ENCODE measurements around the gene SND1.

The SND1 gene

GRCh38 chr7:127880454-127880853 is 228.5 kb downstream of the SND1 start:
- Histone ChIP-seq H3K36me3 (ENCODE audit: insufficient read depth, low read length) (no peaks in the 10 kb centered on the region), H3K27me3 (ENCODE audit: control insufficient read depth in 1 of 2, insufficient read depth in 2 of 2, low read length in 2 of 2) (no peaks in the 10 kb centered on the region), H3K9me3 (ENCODE audit: low read length) (no peaks in the 10 kb centered on the region), H3K4me3 (ENCODE audit: low read depth in 1 of 2, low read length in 2 of 2) (no peak overlapping the region), H3K27ac (ENCODE audit: low read depth, low read length) (no peak overlapping the region), H3K4me1 (ENCODE audit: insufficient read depth, low read length) (peaks cover 2% of the 10 kb centered on the region), H3K9ac (ENCODE audit: low read length) (no peak overlapping the region)

DNA sequence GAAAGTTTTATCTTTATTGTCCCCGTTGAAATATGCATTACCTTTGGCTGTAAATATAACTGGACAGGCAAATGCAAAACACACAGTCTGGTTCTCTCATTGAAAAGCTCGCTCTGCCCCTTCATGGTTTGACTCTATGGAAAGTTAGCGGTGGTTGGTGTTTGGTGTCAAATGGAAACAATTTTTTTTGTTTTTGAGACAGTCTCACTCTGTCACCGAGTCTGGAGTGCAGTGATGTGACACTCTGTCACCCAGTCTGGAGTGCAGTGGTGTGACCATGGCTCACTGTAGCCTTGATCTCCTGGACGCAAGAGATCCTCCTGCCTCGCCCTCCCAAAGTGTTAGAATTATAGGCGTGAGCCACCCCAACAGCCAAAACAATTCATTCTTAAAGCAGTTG is 229.6 kb downstream of the SND1 start:
- Histone ChIP-seq H3K36me3 (ENCODE audit: insufficient read depth, low read length) (no peaks in the 10 kb centered on the region), H3K9ac (ENCODE audit: low read length) (no peak overlapping the region), H3K4me1 (ENCODE audit: insufficient read depth, low read length) (no peaks in the 10 kb centered on the region), H3K4me3 (ENCODE audit: low read depth in 1 of 2, low read length in 2 of 2) (no peak overlapping the region), H3K9me3 (ENCODE audit: low read length) (no peaks in the 10 kb centered on the region), H3K27me3 (ENCODE audit: control insufficient read depth in 1 of 2, insufficient read depth in 2 of 2, low read length in 2 of 2) (no peaks in the 10 kb centered on the region), H3K27ac (ENCODE audit: low read depth, low read length) (no peak overlapping the region)

- Histone ChIP-seq H3K36me3 (ENCODE audit: insufficient read depth, low read length) (no peaks in the 10 kb centered on the region), H3K4me1 (ENCODE audit: insufficient read depth, low read length) (no peaks in the 10 kb centered on the region), H3K9me3 (ENCODE audit: low read length) (no peaks in the 10 kb centered on the region), H3K9ac (ENCODE audit: low read length) (no peak overlapping the region), H3K27me3 (ENCODE audit: control insufficient read depth in 1 of 2, insufficient read depth in 2 of 2, low read length in 2 of 2) (no peaks in the 10 kb centered on the region), H3K4me3 (ENCODE audit: low read depth in 1 of 2, low read length in 2 of 2) (no peak overlapping the region), H3K27ac (ENCODE audit: low read depth, low read length) (no peak overlapping the region)
Measured at GRCh38 chr7:127882313-127882920, 230.4 kb downstream of the SND1 start.

- H3K27ac ChIP-seq (ENCODE audit: low read depth, low read length): no peak overlapping the region
Measured at GRCh38 chr7:127884066-127884559, 232.1 kb downstream of the SND1 start.

GRCh38 chr7:127885222-127885772 is 233.3 kb downstream of the SND1 start:
- H3K9ac ChIP-seq (ENCODE audit: low read length): no peak overlapping the region
- no peaks in the 10 kb centered on the region for H3K27me3 ChIP-seq (ENCODE audit: control insufficient read depth in 1 of 2, insufficient read depth in 2 of 2, low read length in 2 of 2)
- H3K36me3 ChIP-seq (ENCODE audit: insufficient read depth, low read length): peaks cover 13% of the 10 kb centered on the region
- H3K4me1 ChIP-seq (ENCODE audit: insufficient read depth, low read length): no peaks in the 10 kb centered on the region
- no peaks in the 10 kb centered on the region for H3K9me3 ChIP-seq (ENCODE audit: low read length)
- H3K27ac ChIP-seq (ENCODE audit: low read depth, low read length): no peak overlapping the region
- H3K4me3 ChIP-seq (ENCODE audit: low read depth in 1 of 2, low read length in 2 of 2): no peak overlapping the region

More at GRCh38 chr7:127884066-127884559, 232.1 kb downstream of the SND1 start:
- no peak overlapping the region for H3K4me3 ChIP-seq (ENCODE audit: low read depth in 1 of 2, low read length in 2 of 2)
- H3K9me3 ChIP-seq (ENCODE audit: low read length): no peaks in the 10 kb centered on the region
- H3K36me3 ChIP-seq (ENCODE audit: insufficient read depth, low read length): peaks cover 9% of the 10 kb centered on the region
- no peaks in the 10 kb centered on the region for H3K4me1 ChIP-seq (ENCODE audit: insufficient read depth, low read length)
- H3K9ac ChIP-seq (ENCODE audit: low read length): no peak overlapping the region
- no peaks in the 10 kb centered on the region for H3K27me3 ChIP-seq (ENCODE audit: control insufficient read depth in 1 of 2, insufficient read depth in 2 of 2, low read length in 2 of 2)

DNA sequence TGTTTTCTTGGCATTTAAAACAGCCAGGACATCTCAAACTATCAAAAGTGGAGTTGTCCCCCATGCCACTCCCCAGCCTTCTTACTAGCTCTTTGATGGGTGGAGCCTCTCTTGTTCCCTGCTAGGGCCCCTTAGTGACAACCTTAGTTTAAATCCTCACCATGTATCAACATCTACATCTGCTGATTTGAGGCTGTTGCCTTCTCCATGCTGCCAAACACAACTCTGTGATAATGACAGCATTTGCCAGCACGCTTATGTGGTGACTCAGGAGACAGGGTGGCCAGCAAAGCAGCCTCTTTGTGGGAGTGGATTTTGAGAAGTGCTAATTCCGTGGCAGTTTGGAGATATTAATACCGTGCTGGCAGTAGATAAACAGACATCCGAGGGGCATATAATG is 233.8 kb downstream of the SND1 start:
- Histone ChIP-seq H3K36me3 (ENCODE audit: insufficient read depth, low read length) (peaks cover 13% of the 10 kb centered on the region), H3K4me1 (ENCODE audit: insufficient read depth, low read length) (no peaks in the 10 kb centered on the region), H3K27ac (ENCODE audit: low read depth, low read length) (no peak overlapping the region)

DNA sequence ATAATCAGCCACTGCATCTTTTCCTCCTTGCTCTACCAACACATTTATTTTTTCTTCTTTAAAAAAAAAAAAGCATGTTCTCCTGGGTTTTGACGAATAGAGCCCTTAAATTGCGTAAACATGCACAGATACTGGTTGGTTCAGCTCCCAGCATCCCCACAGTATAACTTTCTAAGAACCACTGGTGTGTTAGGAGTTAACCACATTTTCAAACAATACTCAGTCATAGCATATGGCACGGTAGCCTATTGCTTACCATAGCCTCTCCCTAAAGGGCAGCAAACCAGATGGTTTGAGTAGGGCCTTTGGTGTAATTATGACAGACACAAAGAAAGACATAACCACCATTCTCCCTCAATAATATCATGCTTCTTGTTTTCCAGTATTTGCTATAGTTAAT is 234.3 kb downstream of the SND1 start:
- Histone ChIP-seq H3K4me1 (ENCODE audit: insufficient read depth, low read length) (peaks cover 1% of the 10 kb centered on the region), H3K27me3 (ENCODE audit: control insufficient read depth in 1 of 2, insufficient read depth in 2 of 2, low read length in 2 of 2) (no peaks in the 10 kb centered on the region), H3K36me3 (ENCODE audit: insufficient read depth, low read length) (peaks cover 13% of the 10 kb centered on the region), H3K9ac (ENCODE audit: low read length) (no peak overlapping the region), H3K27ac (ENCODE audit: low read depth, low read length) (no peak overlapping the region), H3K4me3 (ENCODE audit: low read depth in 1 of 2, low read length in 2 of 2) (no peak overlapping the region), H3K9me3 (ENCODE audit: low read length) (no peaks in the 10 kb centered on the region)

More for the DNA sequence above, 233.8 kb downstream of the SND1 start:
- H3K9me3 ChIP-seq (ENCODE audit: low read length): no peaks in the 10 kb centered on the region
- no peaks in the 10 kb centered on the region for H3K27me3 ChIP-seq (ENCODE audit: control insufficient read depth in 1 of 2, insufficient read depth in 2 of 2, low read length in 2 of 2)
- no peak overlapping the region for H3K9ac ChIP-seq (ENCODE audit: low read length)
- no peak overlapping the region for H3K4me3 ChIP-seq (ENCODE audit: low read depth in 1 of 2, low read length in 2 of 2)

DNA sequence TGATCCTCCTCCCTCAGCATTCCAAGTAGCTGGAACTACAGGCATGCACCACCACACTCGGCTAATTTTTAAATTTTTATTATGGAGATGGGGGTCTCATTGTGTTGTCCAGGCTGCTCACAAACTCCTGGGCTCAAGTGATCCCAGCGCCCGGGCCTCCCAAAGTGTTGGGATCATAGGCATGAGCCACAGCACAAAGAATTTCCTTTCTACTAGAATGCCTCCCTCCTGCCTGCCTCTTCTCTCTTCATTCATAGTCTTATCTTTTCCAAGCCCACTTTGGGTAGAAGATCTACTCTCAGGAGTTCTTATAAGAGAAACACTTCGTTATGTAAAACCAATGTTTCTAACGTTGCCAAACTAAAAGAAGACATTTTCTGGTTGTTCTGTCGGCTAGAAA is 235.1 kb downstream of the SND1 start:
- no peak overlapping the region for H3K9ac ChIP-seq (ENCODE audit: low read length)
- no peak overlapping the region for H3K27ac ChIP-seq (ENCODE audit: low read depth, low read length)
- H3K4me1 ChIP-seq (ENCODE audit: insufficient read depth, low read length): peaks cover 3% of the 10 kb centered on the region
- peaks cover 13% of the 10 kb centered on the region for H3K36me3 ChIP-seq (ENCODE audit: insufficient read depth, low read length)
- H3K27me3 ChIP-seq (ENCODE audit: control insufficient read depth in 1 of 2, insufficient read depth in 2 of 2, low read length in 2 of 2): no peaks in the 10 kb centered on the region
- no peaks in the 10 kb centered on the region for H3K9me3 ChIP-seq (ENCODE audit: low read length)
- no peak overlapping the region for H3K4me3 ChIP-seq (ENCODE audit: low read depth in 1 of 2, low read length in 2 of 2)

DNA sequence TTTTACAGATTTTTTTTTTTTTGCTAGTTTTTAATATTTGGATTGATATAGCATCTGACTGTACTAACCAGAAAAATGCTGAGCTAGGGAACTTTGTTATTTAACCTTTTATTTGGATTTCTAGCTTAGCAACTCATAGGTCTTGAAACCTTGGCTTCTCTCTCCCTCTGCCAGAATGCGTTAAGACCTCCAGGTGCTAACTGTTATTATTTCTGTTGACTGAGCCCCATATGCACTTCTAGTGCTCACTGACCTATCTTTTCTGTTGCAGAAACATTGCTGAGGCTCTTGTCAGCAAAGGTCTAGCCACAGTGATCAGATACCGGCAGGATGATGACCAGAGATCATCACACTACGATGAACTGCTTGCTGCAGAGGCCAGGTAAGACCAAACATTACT is 235.6 kb downstream of the SND1 start:
- Histone ChIP-seq H3K27me3 (ENCODE audit: control insufficient read depth in 1 of 2, insufficient read depth in 2 of 2, low read length in 2 of 2) (no peaks in the 10 kb centered on the region), H3K9me3 (ENCODE audit: low read length) (no peaks in the 10 kb centered on the region), H3K4me1 (ENCODE audit: insufficient read depth, low read length) (peaks cover 3% of the 10 kb centered on the region), H3K36me3 (ENCODE audit: insufficient read depth, low read length) (peaks cover 13% of the 10 kb centered on the region), H3K27ac (ENCODE audit: low read depth, low read length) (no peak overlapping the region), H3K4me3 (ENCODE audit: low read depth in 1 of 2, low read length in 2 of 2) (no peak overlapping the region), H3K9ac (ENCODE audit: low read length) (no peak overlapping the region)

DNA sequence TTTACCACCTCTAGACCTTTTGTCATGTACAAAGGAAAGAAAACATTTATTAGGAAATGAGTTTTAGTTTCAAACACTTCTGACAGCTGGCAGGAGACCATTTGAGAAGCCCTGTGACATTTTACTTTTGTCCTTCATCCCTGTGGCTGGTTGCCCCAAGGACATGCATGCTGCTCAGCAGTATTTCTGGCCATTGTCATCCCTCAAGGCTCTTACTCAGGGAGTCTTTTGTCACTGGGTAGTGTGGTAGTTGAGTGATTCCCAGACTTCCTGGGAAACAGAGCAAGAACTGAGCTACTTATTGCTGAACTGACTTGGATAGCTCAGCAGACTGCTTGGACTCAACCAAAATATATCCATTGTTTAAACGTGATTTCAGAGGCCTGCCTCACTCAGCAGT is 236.4 kb downstream of the SND1 start:
- no peaks in the 10 kb centered on the region for H3K27me3 ChIP-seq (ENCODE audit: control insufficient read depth in 1 of 2, insufficient read depth in 2 of 2, low read length in 2 of 2)
- peaks cover 3% of the 10 kb centered on the region for H3K4me1 ChIP-seq (ENCODE audit: insufficient read depth, low read length)
- H3K9me3 ChIP-seq (ENCODE audit: low read length): no peaks in the 10 kb centered on the region
- no peak overlapping the region for H3K27ac ChIP-seq (ENCODE audit: low read depth, low read length)
- H3K36me3 ChIP-seq (ENCODE audit: insufficient read depth, low read length): peaks cover 13% of the 10 kb centered on the region
- no peak overlapping the region for H3K9ac ChIP-seq (ENCODE audit: low read length)
- H3K4me3 ChIP-seq (ENCODE audit: low read depth in 1 of 2, low read length in 2 of 2): no peak overlapping the region

- no peaks in the 10 kb centered on the region for H3K27me3 ChIP-seq (ENCODE audit: control insufficient read depth in 1 of 2, insufficient read depth in 2 of 2, low read length in 2 of 2)
- H3K4me3 ChIP-seq (ENCODE audit: low read depth in 1 of 2, low read length in 2 of 2): no peak overlapping the region
Measured at GRCh38 chr7:127888825-127889224, 236.8 kb downstream of the SND1 start.

GRCh38 chr7:127889677-127890076 is 237.7 kb downstream of the SND1 start:
- Histone ChIP-seq H3K36me3 (ENCODE audit: insufficient read depth, low read length) (peaks cover 13% of the 10 kb centered on the region), H3K9me3 (ENCODE audit: low read length) (no peaks in the 10 kb centered on the region), H3K27ac (ENCODE audit: low read depth, low read length) (no peak overlapping the region), H3K9ac (ENCODE audit: low read length) (no peak overlapping the region), H3K27me3 (ENCODE audit: control insufficient read depth in 1 of 2, insufficient read depth in 2 of 2, low read length in 2 of 2) (no peaks in the 10 kb centered on the region), H3K4me3 (ENCODE audit: low read depth in 1 of 2, low read length in 2 of 2) (no peak overlapping the region), H3K4me1 (ENCODE audit: insufficient read depth, low read length) (peaks cover 3% of the 10 kb centered on the region)

More at GRCh38 chr7:127888825-127889224, 236.8 kb downstream of the SND1 start:
- Histone ChIP-seq H3K9ac (ENCODE audit: low read length) (no peak overlapping the region), H3K4me1 (ENCODE audit: insufficient read depth, low read length) (peaks cover 3% of the 10 kb centered on the region), H3K27ac (ENCODE audit: low read depth, low read length) (no peak overlapping the region), H3K9me3 (ENCODE audit: low read length) (no peaks in the 10 kb centered on the region), H3K36me3 (ENCODE audit: insufficient read depth, low read length) (peaks cover 13% of the 10 kb centered on the region)

Data from muscle layer of colon (tissue), 2 donors.